ENCODE measurements around the gene ERC2. TPM values are rescaled to one million over a fixed set of nuclear protein-coding genes. Genes with fewer than 3 reads are reported as not detected.

Gene ERC2
- polyA plus RNA-seq, 1 experiment, result 0.07 TPM

DNA sequence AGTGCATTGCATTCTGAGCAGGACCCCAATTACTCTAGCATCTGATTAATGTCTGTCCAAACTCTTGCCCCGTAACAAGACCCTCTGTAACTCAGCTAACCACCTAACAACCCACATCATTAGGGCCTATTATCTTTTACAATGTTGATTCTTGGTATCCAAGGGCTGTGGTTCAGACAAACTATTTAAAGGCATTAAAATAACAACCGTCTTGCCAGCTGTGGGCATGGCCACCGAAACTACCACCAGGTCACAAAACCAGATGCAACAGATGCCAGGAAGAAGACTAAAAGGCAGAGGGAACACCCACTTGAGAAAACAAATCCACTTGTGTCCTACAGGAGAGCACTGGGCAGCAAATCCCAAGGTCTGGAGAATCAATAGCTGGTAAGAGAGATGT is 262.9 kb downstream of the ERC2 start:
- CTCF ChIA-PET, result no interaction called here
- POLR2A ChIA-PET, result no interaction called here
- TF ChIP-seq, protein P1, sequence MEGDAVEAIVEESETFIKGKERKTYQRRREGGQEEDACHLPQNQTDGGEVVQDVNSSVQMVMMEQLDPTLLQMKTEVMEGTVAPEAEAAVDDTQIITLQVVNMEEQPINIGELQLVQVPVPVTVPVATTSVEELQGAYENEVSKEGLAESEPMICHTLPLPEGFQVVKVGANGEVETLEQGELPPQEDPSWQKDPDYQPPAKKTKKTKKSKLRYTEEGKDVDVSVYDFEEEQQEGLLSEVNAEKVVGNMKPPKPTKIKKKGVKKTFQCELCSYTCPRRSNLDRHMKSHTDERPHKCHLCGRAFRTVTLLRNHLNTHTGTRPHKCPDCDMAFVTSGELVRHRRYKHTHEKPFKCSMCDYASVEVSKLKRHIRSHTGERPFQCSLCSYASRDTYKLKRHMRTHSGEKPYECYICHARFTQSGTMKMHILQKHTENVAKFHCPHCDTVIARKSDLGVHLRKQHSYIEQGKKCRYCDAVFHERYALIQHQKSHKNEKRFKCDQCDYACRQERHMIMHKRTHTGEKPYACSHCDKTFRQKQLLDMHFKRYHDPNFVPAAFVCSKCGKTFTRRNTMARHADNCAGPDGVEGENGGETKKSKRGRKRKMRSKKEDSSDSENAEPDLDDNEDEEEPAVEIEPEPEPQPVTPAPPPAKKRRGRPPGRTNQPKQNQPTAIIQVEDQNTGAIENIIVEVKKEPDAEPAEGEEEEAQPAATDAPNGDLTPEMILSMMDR (IDR thresholded peaks at IDR 0.05; ENCODE audit: insufficient read depth, low read depth, low read length), result no peak
- Histone ChIP-seq H3K27me3 (ENCODE audit: control insufficient read depth, insufficient read depth, low read length) (no peaks in the 10 kb centered on the region), H3K36me3 (ENCODE audit: control insufficient read depth, insufficient read depth, low read length) (no peaks in the 10 kb centered on the region), H3K4me3 (ENCODE audit: low read depth, low read length) (no peak overlapping the region)
- no peak for DNase-seq (ENCODE audit: low read depth)

DNA sequence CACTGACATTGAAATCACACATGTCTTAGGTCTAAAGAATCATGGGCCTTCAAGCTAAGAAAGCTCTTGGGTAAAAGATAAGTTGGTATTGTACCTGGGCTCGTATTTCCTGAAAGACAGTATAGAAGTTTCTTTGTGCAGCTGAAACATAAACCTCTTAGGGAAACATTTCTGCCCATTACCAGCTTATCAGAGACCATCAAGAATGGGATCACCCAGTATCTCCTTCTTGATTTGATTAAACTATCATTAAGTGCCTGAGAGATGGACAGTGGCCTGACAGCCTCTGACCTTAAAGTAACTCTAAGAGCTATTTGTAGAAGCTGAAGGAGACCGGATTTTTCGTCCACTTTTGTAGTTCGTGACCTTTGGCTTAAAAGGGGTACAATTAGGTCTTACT is 265.3 kb downstream of the ERC2 start:
- Histone ChIP-seq H3K36me3 (ENCODE audit: control insufficient read depth, insufficient read depth, low read length) (no peaks in the 10 kb centered on the region), H3K27me3 (ENCODE audit: control insufficient read depth, insufficient read depth, low read length) (no peaks in the 10 kb centered on the region), H3K4me3 (ENCODE audit: low read depth, low read length) (no peak overlapping the region)
- TF ChIP-seq, protein P1 (IDR thresholded peaks at IDR 0.05; ENCODE audit: insufficient read depth, low read depth, low read length), result no peak
- ChIA-PET POLR2A (no interaction called here), CTCF (interaction anchor here (1.2 kb wide), 1 partner anchor 14 kb away, joined by 3 read pairs; no protein-coding TSS in a partner anchor)
- DNase-seq (ENCODE audit: low read depth), result no peak

DNA sequence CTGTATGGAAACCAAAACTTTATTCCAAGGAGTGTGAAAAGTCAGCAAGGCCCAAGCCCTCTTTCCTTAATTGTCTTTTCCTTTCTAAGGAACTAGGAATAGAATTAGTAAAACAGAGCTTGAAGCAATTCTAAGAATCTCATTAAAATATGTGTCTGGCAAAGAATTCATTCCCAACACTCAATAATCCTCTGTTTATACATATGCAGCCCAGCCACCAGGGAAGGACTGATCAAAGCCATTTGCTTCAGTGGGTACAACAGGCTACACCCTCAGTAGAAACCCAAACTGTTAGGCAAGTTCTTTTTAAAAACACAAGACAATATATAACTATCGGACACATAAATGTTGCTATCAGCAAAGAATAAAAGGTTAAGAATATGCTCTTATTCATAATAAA is 266.9 kb downstream of the ERC2 start:
- CTCF ChIA-PET, result interaction anchor here (1.2 kb wide), 1 partner anchor 11 kb away, joined by 3 read pairs; no protein-coding TSS in a partner anchor
- TF ChIP-seq, protein P1 (IDR thresholded peaks at IDR 0.05; ENCODE audit: insufficient read depth, low read depth, low read length), result no peak
- DNase-seq (ENCODE audit: low read depth), result no peak
- no peaks in the 10 kb centered on the region for H3K27me3 ChIP-seq (ENCODE audit: control insufficient read depth, insufficient read depth, low read length)
- POLR2A ChIA-PET, result no interaction called here
- H3K4me3 ChIP-seq (ENCODE audit: low read depth, low read length), result no peak overlapping the region
- no peaks in the 10 kb centered on the region for H3K36me3 ChIP-seq (ENCODE audit: control insufficient read depth, insufficient read depth, low read length)

DNA sequence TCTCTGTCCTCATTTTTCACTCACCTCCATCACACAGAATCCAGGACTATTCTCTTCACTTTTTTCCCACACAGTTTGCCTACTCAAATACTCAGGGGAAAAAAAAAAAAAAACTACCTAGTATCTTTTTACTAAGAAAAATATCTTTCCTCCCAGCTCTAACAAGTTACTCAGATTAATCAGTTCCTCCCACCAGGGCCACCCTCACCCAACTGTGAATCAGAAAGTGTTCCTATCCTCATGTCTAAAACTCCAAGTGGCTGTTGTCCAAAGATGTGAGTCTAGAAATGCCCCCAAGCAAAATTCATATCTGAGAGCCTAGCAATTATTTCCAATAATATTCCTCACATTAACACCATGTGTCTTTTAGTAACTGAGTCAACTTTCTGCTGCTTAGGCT is 268.0 kb downstream of the ERC2 start:
- TF ChIP-seq, protein P1 (IDR thresholded peaks at IDR 0.05; ENCODE audit: insufficient read depth, low read depth, low read length), result no peak
- Histone ChIP-seq H3K27me3 (ENCODE audit: control insufficient read depth, insufficient read depth, low read length) (no peaks in the 10 kb centered on the region), H3K36me3 (ENCODE audit: control insufficient read depth, insufficient read depth, low read length) (no peaks in the 10 kb centered on the region), H3K4me3 (ENCODE audit: low read depth, low read length) (no peak overlapping the region)
- ChIA-PET CTCF (interaction anchor here (0.6 kb wide), 2 partner anchors 92 to 1900 kb away, joined by 3 read pairs; no protein-coding TSS in a partner anchor), POLR2A (no interaction called here)
- no peak for DNase-seq (ENCODE audit: low read depth)

DNA sequence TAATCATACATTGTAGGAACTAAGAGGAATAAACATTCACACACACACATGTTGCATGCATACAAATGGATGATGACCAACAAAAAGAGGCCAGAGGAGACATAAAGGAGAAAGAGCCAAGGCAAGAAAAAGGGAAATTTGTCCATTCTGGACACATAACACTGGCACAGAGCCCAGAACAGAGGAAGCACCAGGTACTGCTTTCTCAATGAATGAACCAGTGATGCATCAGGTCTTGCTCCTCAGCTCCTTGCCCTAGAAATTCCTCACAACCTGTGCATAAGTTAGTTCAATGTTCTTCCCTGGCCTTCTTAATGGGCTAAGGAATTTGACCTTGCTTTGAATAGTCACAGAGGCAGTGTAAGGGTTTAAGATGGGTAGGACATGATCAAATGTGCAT is 270.3 kb downstream of the ERC2 start:
- ChIA-PET CTCF (interaction anchor here (1.3 to 2.2 kb wide), 2 partner anchors 11 to 145 kb away, joined by 3 to 7 read pairs; no protein-coding TSS in a partner anchor), POLR2A (no interaction called here)
- Histone ChIP-seq H3K36me3 (ENCODE audit: control insufficient read depth, insufficient read depth, low read length) (no peaks in the 10 kb centered on the region), H3K4me3 (ENCODE audit: low read depth, low read length) (no peak overlapping the region), H3K27me3 (ENCODE audit: control insufficient read depth, insufficient read depth, low read length) (no peaks in the 10 kb centered on the region)
- DNase-seq (ENCODE audit: low read depth), result no peak
- TF ChIP-seq, protein P1 (IDR thresholded peaks at IDR 0.05; ENCODE audit: insufficient read depth, low read depth, low read length), result no peak
